GM12878 (cell line): Measurements from ENCODE around the gene PLXNA2. TPM values are rescaled to one million over a fixed set of nuclear protein-coding genes. Genes with fewer than 3 reads are reported as not detected.

Source experiments
- ASH2L ChIP-seq: fragments of 300-600, 200-600 bp; sonication (generic); IDR thresholded peaks from 2 replicates; pipeline ENCODE4 v1.6.1; 2017; ENCODE audit warnings: low read depth, mild to moderate bottlenecking, borderline replicate concordance
- ATF7 ChIP-seq: fragments of 450-650 bp; IDR thresholded peaks from 2 replicates; pipeline ENCODE4 v1.6.1; 2016; ENCODE audit warnings: low read depth, mild to moderate bottlenecking
- BACH1 ChIP-seq: fragments of 450-650 bp; IDR thresholded peaks from 2 replicates; pipeline ENCODE4 v1.6.1; 2017; ENCODE audit warnings: mild to moderate bottlenecking, borderline replicate concordance
- BCLAF1 ChIP-seq: fragments of 450-650 bp; IDR thresholded peaks from 2 replicates; pipeline ENCODE4 v1.6.1; 2017; ENCODE audit warnings: antibody characterized with exemption, mild to moderate bottlenecking, moderate library complexity
- CEBPB ChIP-seq, 2 experiments: fragments of 150-350 bp in 1 of 2; IDR thresholded peaks; 2 replicates each; pipeline ENCODE4 v1.6.1; 2012 to 2014; ENCODE audit warnings: low read depth in 2 of 2, low read length in 2 of 2, borderline replicate concordance in 1 of 2, inconsistent platforms in 1 of 2
- CHD4 ChIP-seq: fragments of 200-600 bp; sonication (generic); IDR thresholded peaks from 2 replicates; pipeline ENCODE4 v1.6.1; 2016; ENCODE audit warnings: mild to moderate bottlenecking
- EP300 ChIP-seq, 2 experiments: fragments of 150-350 bp in 1 of 2; IDR thresholded peaks; 2 replicates each; pipeline ENCODE4 v1.6.1; 2011 to 2012; ENCODE audit warnings: low read depth in 2 of 2, low read length in 2 of 2, borderline replicate concordance in 1 of 2, improper control_type of control experiment in 1 of 2, inconsistent platforms in 1 of 2; ENCODE audit not compliant: control insufficient read depth in 1 of 2
- EZH2 ChIP-seq: IDR thresholded peaks from 2 replicates; pipeline ENCODE4 v1.6.1; 2012; ENCODE audit warnings: low read depth, mild to moderate bottlenecking, control low read depth, inconsistent platforms, low read length, borderline replicate concordance; ENCODE audit not compliant: control insufficient read depth
- JUND ChIP-seq: IDR thresholded peaks from 2 replicates; pipeline ENCODE4 v1.6.1; 2012; ENCODE audit warnings: low read depth, mild to moderate bottlenecking, low read length, improper control_type of control experiment, moderate library complexity
- MEF2B ChIP-seq: fragments of 450-650 bp; IDR thresholded peaks from 2 replicates; pipeline ENCODE4 v1.6.1; 2018; ENCODE audit warnings: mild to moderate bottlenecking, moderate library complexity; ENCODE audit not compliant: partially characterized antibody, poor library complexity, severe bottlenecking
- MYB ChIP-seq: fragments of 150-350 bp; IDR thresholded peaks from 2 replicates; pipeline ENCODE4 v1.6.1; 2014; ENCODE audit warnings: mild to moderate bottlenecking, low read depth, low read length, borderline replicate concordance
- NKRF ChIP-seq: fragments of 450-650 bp; conservative IDR thresholded peaks from 2 replicates; pipeline ENCODE4 v1.6.1; 2017; ENCODE audit warnings: mild to moderate bottlenecking, moderate library complexity
- NRF1 ChIP-seq: conservative IDR thresholded peaks from 2 replicates; pipeline ENCODE4 v1.6.1; 2011; ENCODE audit warnings: mild to moderate bottlenecking, low read depth, low read length, improper control_type of control experiment
- PAX8 ChIP-seq: fragments of 450-650 bp; IDR thresholded peaks from 2 replicates; pipeline ENCODE4 v1.6.1; 2017; ENCODE audit warnings: mild to moderate bottlenecking, moderate library complexity
- PKNOX1 ChIP-seq: fragments of 450-650 bp; IDR thresholded peaks from 2 replicates; pipeline ENCODE4 v1.6.1; 2016; ENCODE audit warnings: mild to moderate bottlenecking
- POLR2AphosphoS2 ChIP-seq: IDR thresholded peaks from 2 replicates; pipeline ENCODE4 v1.6.1; 2011; ENCODE audit warnings: low read depth, mild to moderate bottlenecking, low read length, improper control_type of control experiment, moderate library complexity
- RAD21 ChIP-seq: IDR thresholded peaks from 2 replicates; pipeline ENCODE4 v1.6.1; 2011; ENCODE audit warnings: mild to moderate bottlenecking, low read depth, low read length, moderate library complexity; ENCODE audit not compliant: insufficient read depth
- RCOR1 ChIP-seq: conservative IDR thresholded peaks from 2 replicates; pipeline ENCODE4 v1.6.1; 2012; ENCODE audit warnings: low read depth, low read length, improper control_type of control experiment
- SIX5 ChIP-seq: IDR thresholded peaks from 2 replicates; pipeline ENCODE4 v1.6.1; 2011; ENCODE audit warnings: mild to moderate bottlenecking, low read depth, low read length, moderate library complexity; ENCODE audit not compliant: severe bottlenecking
- SMC3 ChIP-seq: IDR thresholded peaks from 2 replicates; pipeline ENCODE4 v1.6.1; 2011; ENCODE audit warnings: low read length, improper control_type of control experiment, borderline replicate concordance
- SP1 ChIP-seq: IDR thresholded peaks from one replicate; pipeline ENCODE4 v1.6.1; 2011; ENCODE audit warnings: low read depth, low read length
- SREBF2 ChIP-seq: IDR thresholded peaks from 2 replicates; pipeline ENCODE4 v1.6.1; 2012; ENCODE audit warnings: mild to moderate bottlenecking, low read length
- SRF ChIP-seq, 2 experiments: IDR thresholded peaks; 2 replicates each; pipeline ENCODE4 v1.6.1; 2011; ENCODE audit warnings: low read depth in 2 of 2, low read length in 2 of 2, mild to moderate bottlenecking in 1 of 2, moderate library complexity in 1 of 2
- TCF3 ChIP-seq: IDR thresholded peaks from 2 replicates; pipeline ENCODE4 v1.6.1; 2012; ENCODE audit warnings: low read depth, mild to moderate bottlenecking, low read length, borderline replicate concordance; ENCODE audit not compliant: insufficient read depth
- WRNIP1 ChIP-seq: IDR thresholded peaks from 2 replicates; pipeline ENCODE4 v1.6.1; 2011; ENCODE audit warnings: low read depth, low read length, improper control_type of control experiment, borderline replicate concordance
- ZNF24 ChIP-seq: fragments of 450-650 bp; IDR thresholded peaks from 2 replicates; pipeline ENCODE4 v1.6.1; 2017; ENCODE audit warnings: antibody characterized with exemption, mild to moderate bottlenecking
- polyA plus RNA-seq, 11 experiments: library from polyadenylated mRNA; depleted of rRNA in 4 of 11; unstranded in 6 of 11; stranded (reverse) in 5 of 11; fragments of >200 nt; fragmentation: Nextera tagmentation in 4 of 11; fragmentation: Illumina TruSeq in 1 of 11; extraction: Ambion mirVana in 4 of 11; extraction: Trizol in 1 of 11; gene quantifications; 1 replicate in 1 of 11; 2 replicates in 10 of 11; pipeline versions ENCODE4 v1.2.1 to v1.2.3, GENCODE V29; 2011 to 2016; ENCODE audit warnings: inconsistent platforms in 2 of 11, missing spikeins in 2 of 11, low read depth in 1 of 11
- total RNA-seq, 4 experiments: library from RNA; depleted of rRNA in 3 of 4; stranded (reverse); fragments of >200 nt in 3 of 4; fragmentation: Illumina TruSeq in 1 of 4; extraction: Trizol in 1 of 4; gene quantifications; 2 replicates each; pipeline versions ENCODE4 v1.2.1 to v1.2.3, GENCODE V29; 2013 to 2021

Gene PLXNA2
- total and polyA plus RNA-seq, 10 of the 15 experiments (the other 5 are each of a cell fraction or from before 2014, with no cell fraction given) = under 0.01 to 0.08 (median 0.07) TPM; not detected in 4

GRCh38 chr1:207973898-207974568 is 270.2 kb downstream of the PLXNA2 start (continued):
- TF ChIP-seq PKNOX1 (peak; percentile 42; the same call in 1 of the 2 replicates), SREBF2 (no peak), ZNF24 (no peak), JUND (no peak), BCLAF1 (no peak), SMC3 (no peak), CHD4 (no peak), POLR2AphosphoS2 (no peak), TCF3 (no peak), PAX8 (no peak), SRF (IDR thresholded peaks at IDR 0.05; ENCODE audit: low read depth in 2 of 2, low read length in 2 of 2) (no peak), ATF7 (peak; percentile 87), ASH2L (no peak), BACH1 (no peak), MYB (no peak), NKRF (no peak), RCOR1 (no peak), SP1 (no peak), SIX5 (no peak), RAD21 (no peak), NRF1 (no peak), EP300 (IDR thresholded peaks at IDR 0.05; ENCODE audit: borderline replicate concordance in 1 of 2, control insufficient read depth in 1 of 2, low read depth in 2 of 2, low read length in 2 of 2) (0 out of 4 replicates have a peak, but pooled peaks of 1 of the 2 experiments have one; percentile 18), MEF2B (no peak), CEBPB (IDR thresholded peaks at IDR 0.05; ENCODE audit: borderline replicate concordance in 1 of 2, low read depth in 2 of 2, low read length in 2 of 2) (no peak), WRNIP1 (no peak), EZH2 (no peak)
